Activated naive CD4-positive, alpha-beta T cell treated with anti-CD3 and anti-CD28 coated beads for 36 hours (primary cell): ENCODE data around the gene CEP112. TPM values are rescaled to one million over a fixed set of nuclear protein-coding genes. Genes with fewer than 3 reads are reported as not detected.

Source experiments
- CTCF ChIA-PET: fragments of 350-600 bp; sonication (Branson Sonifier 250); formaldehyde crosslinking; loops from one replicate; lab custom pipeline; 2021; ENCODE audit warnings: antibody characterized with exemption; lab: Charles Lee
- DNase-seq: peaks from one replicate; pipeline ENCODE4 v3.0.0-alpha.2; 2020
- H3K27ac Mint-ChIP-seq: one replicate; pipeline ENCODE4 v1.8.0; 2021; ENCODE audit warnings: mild to moderate bottlenecking, mixed read lengths
- H3K27me3 Mint-ChIP-seq: one replicate; pipeline ENCODE4 v1.8.0; 2021; ENCODE audit warnings: low read depth, mixed read lengths
- H3K36me3 Mint-ChIP-seq: one replicate; pipeline ENCODE4 v1.8.0; 2021; ENCODE audit warnings: low read depth, mixed read lengths
- H3K4me1 Mint-ChIP-seq: one replicate; pipeline ENCODE4 v1.8.0; 2021; ENCODE audit warnings: low read depth, mixed read lengths
- H3K4me3 Mint-ChIP-seq: one replicate; pipeline ENCODE4 v1.8.0; 2021; ENCODE audit warnings: mild to moderate bottlenecking, moderate library complexity, mixed read lengths
- H3K9me3 Mint-ChIP-seq: one replicate; pipeline ENCODE4 v1.8.0; 2021; ENCODE audit warnings: mixed read lengths
- intact Hi-C: fragments of 100-400 bp; cut with micrococcal nuclease; formaldehyde crosslinking; loops from one replicate; pipeline ENCODE4 v1.15.1; 2023
- total RNA-seq, 2 experiments: library from RNA; stranded (reverse); gene quantifications; one replicate each; pipeline ENCODE4 v1.2.3, GENCODE V29; 2021

CEP112 gene
- under 1 TPM; 0.49 to 0.95 TPM for total RNA-seq

DNA sequence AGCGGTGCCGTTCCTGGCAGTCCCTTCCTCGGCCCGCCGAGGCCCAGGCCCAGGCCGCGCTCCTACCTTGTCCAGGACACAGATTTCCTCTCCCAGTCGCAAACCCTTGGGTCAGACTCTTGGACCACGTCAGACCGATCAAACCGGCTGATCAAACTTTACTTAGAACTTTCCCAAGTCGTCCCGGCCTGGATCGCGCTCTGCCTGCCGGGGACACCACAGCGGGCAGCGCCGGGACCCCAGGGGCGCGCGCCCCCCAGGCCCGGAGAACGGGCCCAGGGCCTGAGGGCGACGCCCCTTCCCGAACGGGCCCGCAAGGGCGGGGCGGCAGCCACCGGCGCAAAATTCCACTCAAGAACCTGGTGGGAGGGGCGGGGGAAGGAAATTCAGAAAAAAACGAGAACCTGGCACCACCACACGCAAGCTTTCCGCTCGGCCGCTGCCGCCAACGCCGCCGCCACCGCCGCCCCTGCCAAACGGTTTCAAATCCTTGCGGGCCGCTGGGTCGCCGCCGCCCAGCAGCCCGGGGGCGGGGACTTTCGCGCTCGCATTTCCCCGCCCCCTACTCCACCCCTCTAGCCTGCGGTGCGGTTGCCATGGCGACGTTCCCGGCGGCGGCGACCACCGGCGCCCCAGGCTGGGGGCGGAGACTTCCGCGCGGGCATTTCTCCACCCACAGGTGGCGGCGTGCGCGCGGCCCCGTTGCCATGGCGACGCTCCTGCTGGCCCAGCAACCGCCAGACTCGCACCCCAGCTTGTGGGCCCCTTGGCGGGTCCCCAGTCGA lies at the start of gene CEP112:
Gene CEP112, minus strand, starts transcription at position 541 of the 785 bp plus-strand sequence.
- Mint-ChIP-seq H3K27me3 (no peaks in the 10 kb centered on the region), H3K36me3 (no peaks in the 10 kb centered on the region), H3K9me3 (no peaks in the 10 kb centered on the region), H3K4me3 (peak within 1 kb of the TSS; percentile 77), H3K27ac (peak within 1 kb of the TSS; percentile 2), H3K4me1 (peaks cover 14% of the 10 kb centered on the region)
- CTCF ChIA-PET = interaction anchor here (1.9 to 2.0 kb wide), 2 partner anchors 9 to 10 kb away, joined by 8 to 9 read pairs; no protein-coding TSS in a partner anchor
- intact Hi-C loops = no loop called here
- peak; percentile 79 for DNase-seq

DNA sequence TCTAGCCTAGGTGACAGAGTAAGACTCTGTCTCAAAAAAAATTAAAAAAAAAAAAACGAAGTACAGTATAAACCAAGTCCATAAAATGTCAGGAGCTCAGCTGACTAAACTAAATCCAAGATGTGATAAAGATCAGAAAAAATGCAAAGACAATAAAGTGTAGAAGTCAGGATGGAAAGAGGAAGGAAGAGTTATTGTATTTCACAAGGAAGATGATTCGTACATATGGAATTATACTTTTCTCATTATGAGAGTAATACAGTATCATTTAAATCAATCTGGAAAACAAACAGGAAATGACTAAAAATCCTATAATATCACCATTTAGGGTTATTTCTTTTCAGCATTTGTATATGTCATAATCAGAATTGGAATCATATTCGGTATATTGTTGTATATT lies 48.7 kb upstream of the CEP112 start:
- Mint-ChIP-seq H3K4me1 (peaks cover 15% of the 10 kb centered on the region), H3K27ac (no peak overlapping the region), H3K4me3 (no peak overlapping the region), H3K27me3 (no peaks in the 10 kb centered on the region), H3K9me3 (no peaks in the 10 kb centered on the region), H3K36me3 (no peaks in the 10 kb centered on the region)
- DNase-seq = no peak
- intact Hi-C loops = no loop called here
- CTCF ChIA-PET = interaction anchor here (2.2 kb wide), 1 partner anchor 40 kb away, joined by 6 read pairs; no protein-coding TSS in a partner anchor

DNA sequence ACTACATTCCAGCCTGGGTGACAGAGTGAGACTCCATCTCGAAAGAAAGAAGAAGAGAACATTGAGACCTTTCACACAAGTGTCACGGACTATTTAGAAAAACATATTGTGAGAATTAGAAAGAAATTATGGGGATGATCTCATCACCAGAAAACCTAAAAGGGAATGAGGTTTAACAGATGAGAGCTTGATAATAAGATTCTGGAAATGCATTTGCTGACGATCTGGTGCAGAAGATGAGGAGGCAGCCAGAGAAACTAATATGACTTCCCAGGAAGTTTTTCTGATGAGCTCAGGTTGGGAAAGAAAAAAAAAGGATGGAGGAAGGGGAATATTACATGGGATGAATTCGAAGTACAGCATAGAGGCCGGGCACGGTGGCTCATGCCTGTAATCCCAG lies 48.1 kb upstream of the CEP112 start:
- H3K9me3 Mint-ChIP-seq = no peaks in the 10 kb centered on the region
- CTCF ChIA-PET = interaction anchor here (0.7 to 2.2 kb wide), 3 partner anchors 16 to 40 kb away, joined by 3 to 6 read pairs (median 4); no protein-coding TSS in a partner anchor
- H3K4me3 Mint-ChIP-seq = no peak overlapping the region
- H3K36me3 Mint-ChIP-seq = no peaks in the 10 kb centered on the region
- intact Hi-C loops = no loop called here
- H3K27me3 Mint-ChIP-seq = no peaks in the 10 kb centered on the region
- no peak for DNase-seq
- no peak overlapping the region for H3K27ac Mint-ChIP-seq
- H3K4me1 Mint-ChIP-seq = peaks cover 12% of the 10 kb centered on the region

DNA sequence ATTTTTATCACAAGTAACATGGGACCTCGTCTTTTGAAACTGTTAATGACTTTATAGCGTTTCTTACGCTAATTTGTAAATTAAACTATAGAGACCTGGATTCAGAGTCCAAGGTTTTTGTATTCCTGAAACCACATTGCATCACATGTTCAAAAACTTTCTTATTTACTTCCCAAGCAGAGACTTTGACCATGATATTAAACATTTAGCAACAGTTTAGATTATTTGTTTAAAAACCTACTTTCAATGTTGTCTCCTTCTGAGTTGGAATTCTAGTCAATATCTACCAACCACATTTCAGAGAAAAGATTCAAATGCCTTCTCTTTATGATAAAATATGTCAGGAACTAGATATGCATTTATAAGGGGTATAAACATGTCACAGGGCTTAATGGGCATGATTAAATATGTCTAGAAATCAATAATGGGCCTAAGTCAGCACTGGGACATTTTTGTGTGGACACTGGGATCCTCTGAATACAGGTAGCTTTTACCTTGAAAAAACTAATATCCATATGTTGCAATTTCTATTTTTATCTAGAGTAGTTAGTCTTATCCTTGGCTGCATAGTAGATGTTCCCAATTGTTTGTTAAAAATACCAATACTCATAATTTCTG lies 43.6 kb upstream of the CEP112 start:
- Mint-ChIP-seq H3K4me3 (no peak overlapping the region), H3K27me3 (no peaks in the 10 kb centered on the region), H3K27ac (no peak overlapping the region), H3K36me3 (no peaks in the 10 kb centered on the region), H3K9me3 (no peaks in the 10 kb centered on the region), H3K4me1 (peaks cover 12% of the 10 kb centered on the region)
- CTCF ChIA-PET = no interaction called here
- DNase-seq = no peak
- intact Hi-C loops = no loop called here

DNA sequence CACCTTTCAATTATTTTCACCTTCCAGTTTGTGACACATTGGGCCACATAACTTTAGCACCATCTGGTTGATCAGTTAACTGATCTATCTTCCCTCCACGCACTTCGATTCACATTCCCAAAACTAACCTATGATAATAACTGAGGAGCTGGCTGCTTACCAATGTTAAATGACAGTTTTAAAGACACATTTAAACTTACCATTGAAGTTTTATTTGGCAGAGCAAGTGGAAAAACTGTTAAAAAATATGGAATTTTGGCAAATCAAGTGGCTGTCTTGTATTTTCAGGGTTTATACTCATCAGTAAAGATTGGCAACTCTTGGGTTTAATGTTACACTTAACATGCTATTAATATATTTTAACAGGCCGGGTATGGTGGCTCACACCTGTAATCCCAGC lies 42.7 kb upstream of the CEP112 start:
- Mint-ChIP-seq H3K9me3 (no peaks in the 10 kb centered on the region), H3K4me3 (no peak overlapping the region)
- CTCF ChIA-PET = no interaction called here

DNA sequence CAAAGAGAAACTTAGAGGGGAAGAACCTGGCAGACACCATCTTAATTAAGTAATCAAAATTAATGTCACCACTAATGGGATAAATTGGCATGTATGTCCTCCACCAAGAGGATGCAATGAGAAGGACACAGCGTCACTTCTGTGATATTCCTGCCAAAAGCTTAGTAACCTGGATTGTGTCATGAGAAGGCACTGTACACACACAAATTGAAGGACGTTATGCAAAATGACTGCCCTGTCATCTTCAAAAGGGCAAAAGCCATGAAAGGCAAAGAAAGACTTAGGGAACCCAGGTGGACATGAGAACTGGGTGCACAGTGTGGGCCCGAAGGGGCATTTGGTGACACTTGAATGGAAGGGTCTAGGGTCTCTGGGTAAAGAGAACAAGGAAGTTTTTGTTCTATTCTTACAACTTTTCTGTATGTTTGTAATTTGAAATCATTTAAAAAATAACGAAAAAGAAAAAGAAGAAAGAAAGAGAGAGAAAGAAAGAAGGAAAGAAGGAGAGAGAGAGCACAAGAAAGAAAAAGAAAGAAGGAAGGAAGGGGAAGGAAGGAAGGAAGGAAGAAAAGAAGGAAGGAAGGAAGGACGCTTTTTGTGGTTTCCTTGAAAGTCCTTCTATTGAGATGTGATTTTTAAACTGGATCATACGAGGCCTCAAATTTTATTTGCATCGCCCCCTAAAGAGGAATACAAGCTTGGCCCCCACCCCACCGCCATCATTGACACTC lies 41.3 kb upstream of the CEP112 start:
- CTCF ChIA-PET = interaction anchor here (0.6 to 1.1 kb wide), 3 partner anchors 26 to 441 kb away, joined by 3 read pairs; no protein-coding TSS in a partner anchor
- Mint-ChIP-seq H3K9me3 (no peaks in the 10 kb centered on the region), H3K4me1 (peaks cover 7% of the 10 kb centered on the region), H3K27ac (no peak overlapping the region), H3K27me3 (no peaks in the 10 kb centered on the region), H3K4me3 (no peak overlapping the region), H3K36me3 (no peaks in the 10 kb centered on the region)
- DNase-seq = no peak
- intact Hi-C loops = no loop called here

More for the DNA sequence above, 42.7 kb upstream of the CEP112 start:
- Mint-ChIP-seq H3K4me1 (peaks cover 8% of the 10 kb centered on the region), H3K27me3 (no peaks in the 10 kb centered on the region), H3K36me3 (no peaks in the 10 kb centered on the region), H3K27ac (no peak overlapping the region)
- intact Hi-C loops = no loop called here
- DNase-seq = no peak

DNA sequence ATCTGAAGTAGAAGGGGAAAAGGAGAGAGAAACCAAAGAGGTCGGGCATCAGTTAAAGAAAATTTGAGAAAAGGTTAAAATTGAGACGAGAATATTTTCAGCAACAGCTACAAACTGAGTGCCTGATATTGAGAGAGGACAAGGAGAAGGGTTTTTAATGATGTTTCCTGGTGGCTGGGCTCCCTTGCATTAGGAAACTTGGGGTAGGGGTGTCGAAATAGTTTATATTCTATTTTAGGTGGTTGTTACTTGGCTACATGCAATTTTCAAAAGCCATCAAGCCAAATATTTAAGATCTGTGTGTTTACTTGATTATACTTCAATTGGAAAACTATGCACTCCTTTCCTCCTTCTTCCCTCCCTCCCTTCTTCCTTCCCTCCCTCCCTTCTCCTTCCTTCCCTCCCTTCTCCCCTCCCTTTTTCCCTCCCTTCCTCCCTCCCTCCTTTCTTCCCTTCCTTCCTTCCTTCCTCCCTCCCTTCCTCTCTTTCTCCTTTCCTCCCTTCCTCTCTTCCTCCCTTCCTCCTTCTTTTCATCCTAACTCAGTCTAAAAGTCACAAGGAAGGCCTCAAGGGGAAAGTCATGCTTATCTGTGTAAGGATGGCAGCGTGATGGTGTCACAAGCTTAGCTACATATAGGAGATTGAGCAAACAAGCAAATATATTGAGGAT lies 39.1 kb upstream of the CEP112 start:
- intact Hi-C loops = no loop called here
- Mint-ChIP-seq H3K9me3 (no peaks in the 10 kb centered on the region), H3K4me3 (no peak overlapping the region), H3K27ac (no peak overlapping the region), H3K4me1 (peaks cover 7% of the 10 kb centered on the region), H3K27me3 (no peaks in the 10 kb centered on the region), H3K36me3 (no peaks in the 10 kb centered on the region)
- CTCF ChIA-PET = no interaction called here
- no peak for DNase-seq

DNA sequence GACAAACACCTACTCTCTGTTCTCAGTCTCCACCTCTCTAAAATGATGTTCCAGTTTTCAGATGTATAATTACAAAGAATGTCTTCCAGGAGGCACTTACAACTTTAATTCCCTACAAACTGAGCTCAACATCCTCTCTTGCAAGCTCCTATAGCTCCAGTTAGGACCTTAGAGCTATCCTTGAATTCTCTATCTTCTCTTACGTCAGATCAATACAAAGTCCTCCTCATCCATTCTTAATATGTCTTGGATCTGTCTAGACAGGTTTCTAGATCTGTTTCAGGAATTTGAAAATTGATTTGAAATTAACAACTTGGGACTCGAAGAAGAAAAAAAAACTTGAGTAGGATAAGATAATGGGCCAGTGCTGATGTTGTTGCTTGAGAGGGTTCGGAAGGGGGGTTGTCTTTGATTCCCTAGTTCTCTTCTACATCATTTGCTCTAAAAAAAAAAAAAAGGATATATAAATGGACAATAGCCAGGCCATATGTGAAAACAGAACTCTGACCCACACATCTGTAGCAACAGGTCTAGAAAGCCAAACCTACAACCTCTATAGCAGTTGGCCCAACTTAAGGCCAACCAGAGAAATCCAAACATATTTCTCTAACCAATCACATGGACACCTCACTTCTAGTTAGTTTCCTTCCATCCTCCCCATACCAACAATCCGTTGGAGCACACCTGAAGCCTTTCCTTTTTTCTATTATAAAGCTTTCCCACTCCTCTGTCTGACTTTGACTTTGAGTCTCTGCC lies 38.0 kb upstream of the CEP112 start:
- Mint-ChIP-seq H3K27ac (no peak overlapping the region), H3K4me3 (no peak overlapping the region), H3K9me3 (no peaks in the 10 kb centered on the region), H3K27me3 (no peaks in the 10 kb centered on the region), H3K4me1 (peaks cover 7% of the 10 kb centered on the region), H3K36me3 (no peaks in the 10 kb centered on the region)
- DNase-seq = no peak
- intact Hi-C loops = no loop called here
- CTCF ChIA-PET = interaction anchor here (0.6 kb wide), 1 partner anchor 351 kb away, joined by 3 read pairs; no protein-coding TSS in a partner anchor

DNA sequence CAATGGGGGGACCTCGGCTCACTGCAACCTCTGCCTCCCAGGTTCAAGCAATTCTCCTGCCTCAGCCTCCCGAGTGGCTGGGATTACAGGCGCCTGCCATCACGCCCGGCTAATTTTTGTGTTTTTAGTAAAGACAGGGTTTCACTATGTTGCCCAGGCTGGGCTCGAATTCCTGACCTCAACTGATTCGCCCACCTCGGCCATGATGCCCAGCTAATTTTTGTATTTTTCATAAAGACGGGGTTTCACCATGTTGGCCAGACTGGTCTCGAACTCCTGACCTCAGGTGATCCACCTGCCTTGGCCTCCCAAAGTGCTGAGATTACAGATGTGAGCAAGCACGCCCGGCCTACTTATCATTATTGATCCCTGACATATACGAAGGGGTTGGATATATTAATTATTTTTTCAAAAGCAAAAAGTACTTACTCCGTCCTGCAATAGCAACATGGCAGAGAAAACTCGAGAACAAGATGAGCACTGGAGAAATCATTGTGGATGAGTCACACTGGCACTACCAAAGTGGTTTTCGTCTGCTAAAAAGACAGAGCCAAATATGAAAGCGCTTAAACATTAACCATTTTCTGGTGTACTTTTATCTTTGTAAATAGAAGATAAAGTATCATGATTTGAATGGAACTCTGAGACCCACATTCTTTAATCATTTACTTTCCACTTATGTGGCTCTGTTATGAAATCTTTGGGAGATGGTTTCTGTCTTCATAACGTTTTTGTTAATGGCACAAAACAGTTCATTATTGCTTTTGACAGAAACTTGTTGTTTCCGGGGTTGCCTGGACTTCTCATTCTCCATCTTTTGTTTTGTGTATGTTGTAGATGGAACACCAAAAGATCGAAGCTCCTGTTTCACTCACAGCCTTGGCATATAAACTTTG lies 37.2 kb upstream of the CEP112 start, which contains the start of gene APOH:
Gene APOH, minus strand, starts transcription at position 529 of the 896 bp plus-strand sequence. Its CDS starts 36 bp downstream, at position 493.
- CTCF ChIA-PET = no interaction called here
- no peak within 1 kb of the TSS for H3K27ac Mint-ChIP-seq
- no peaks in the 10 kb centered on the region for H3K9me3 Mint-ChIP-seq
- peaks cover 7% of the 10 kb centered on the region for H3K4me1 Mint-ChIP-seq
- intact Hi-C loops = no loop called here
- no peaks in the 10 kb centered on the region for H3K27me3 Mint-ChIP-seq
- no peak within 1 kb of the TSS for H3K4me3 Mint-ChIP-seq
- no peak for DNase-seq
- H3K36me3 Mint-ChIP-seq = no peaks in the 10 kb centered on the region

DNA sequence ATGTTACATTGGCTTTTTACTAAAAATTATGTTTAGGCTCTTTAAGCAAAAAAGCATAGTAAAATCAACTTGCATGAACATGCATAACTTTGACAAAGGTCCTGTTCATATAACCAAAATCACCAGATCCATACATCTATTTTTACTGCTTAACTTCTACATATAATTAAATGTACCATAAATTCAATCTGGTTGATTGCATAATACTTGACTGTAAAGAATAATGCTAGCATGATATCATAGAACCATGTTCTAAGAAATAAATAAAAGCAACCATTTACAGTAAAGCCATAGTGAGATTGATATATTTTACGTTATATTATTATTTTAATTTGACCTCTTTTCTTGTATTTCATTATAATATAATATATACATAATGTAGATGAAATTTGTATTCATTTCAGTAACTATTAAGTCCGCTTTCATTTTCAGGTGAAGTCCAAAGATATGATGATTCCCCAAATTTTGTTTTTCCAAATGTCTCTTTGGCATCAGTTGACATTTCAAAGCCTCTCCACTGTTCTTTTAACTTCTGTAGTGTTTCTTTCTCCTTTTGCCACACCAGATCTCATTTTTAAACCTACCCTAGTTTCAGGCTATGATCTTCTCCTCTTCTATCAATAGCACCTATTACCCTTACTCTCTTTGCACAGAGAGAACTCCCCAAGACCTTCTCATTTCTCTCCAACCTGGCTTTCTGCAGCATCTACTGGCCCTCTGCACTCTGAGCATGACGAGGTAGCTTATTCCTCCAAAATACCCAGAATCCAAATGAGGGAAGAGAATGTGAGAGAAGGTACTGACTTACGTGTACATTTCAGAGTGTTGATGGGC lies 35.5 kb upstream of the CEP112 start:
- H3K27me3 Mint-ChIP-seq = no peaks in the 10 kb centered on the region
- no peaks in the 10 kb centered on the region for H3K4me1 Mint-ChIP-seq
- no peak for DNase-seq
- no peak overlapping the region for H3K4me3 Mint-ChIP-seq
- H3K36me3 Mint-ChIP-seq = no peaks in the 10 kb centered on the region
- CTCF ChIA-PET = no interaction called here
- no peaks in the 10 kb centered on the region for H3K9me3 Mint-ChIP-seq
- intact Hi-C loops = no loop called here
- H3K27ac Mint-ChIP-seq = no peak overlapping the region
